Activated naive CD4-positive, alpha-beta T cell treated with anti-CD3 and anti-CD28 coated beads for 36 hours (primary cell): ENCODE results near the gene ARHGAP15. TPM values are rescaled to one million over a fixed set of nuclear protein-coding genes. Genes with fewer than 3 reads are reported as not detected.
A peak's percentile ranks its signal among the peaks of the same experiment; 100 is the strongest.

Source experiments
- CTCF ChIA-PET: fragments of 350-600 bp; sonication (Branson Sonifier 250); formaldehyde crosslinking; loops from one replicate; lab custom pipeline; 2021; ENCODE audit warnings: antibody characterized with exemption; lab: Charles Lee
- DNase-seq: peaks from one replicate; pipeline ENCODE4 v3.0.0-alpha.2; 2020
- H3K27ac Mint-ChIP-seq: one replicate; pipeline ENCODE4 v1.8.0; 2021; ENCODE audit warnings: mild to moderate bottlenecking, mixed read lengths
- H3K27me3 Mint-ChIP-seq: one replicate; pipeline ENCODE4 v1.8.0; 2021; ENCODE audit warnings: low read depth, mixed read lengths
- H3K36me3 Mint-ChIP-seq: one replicate; pipeline ENCODE4 v1.8.0; 2021; ENCODE audit warnings: low read depth, mixed read lengths
- H3K4me1 Mint-ChIP-seq: one replicate; pipeline ENCODE4 v1.8.0; 2021; ENCODE audit warnings: low read depth, mixed read lengths
- H3K4me3 Mint-ChIP-seq: one replicate; pipeline ENCODE4 v1.8.0; 2021; ENCODE audit warnings: mild to moderate bottlenecking, moderate library complexity, mixed read lengths
- H3K9me3 Mint-ChIP-seq: one replicate; pipeline ENCODE4 v1.8.0; 2021; ENCODE audit warnings: mixed read lengths
- intact Hi-C: fragments of 100-400 bp; cut with micrococcal nuclease; formaldehyde crosslinking; loops from one replicate; pipeline ENCODE4 v1.15.1; 2023
- total RNA-seq, 2 experiments: library from RNA; stranded (reverse); gene quantifications; one replicate each; pipeline ENCODE4 v1.2.3, GENCODE V29; 2021

Gene ARHGAP15
- total RNA-seq, 2 experiments from 2014 or later, result 85.7 to 90.1 TPM

DNA sequence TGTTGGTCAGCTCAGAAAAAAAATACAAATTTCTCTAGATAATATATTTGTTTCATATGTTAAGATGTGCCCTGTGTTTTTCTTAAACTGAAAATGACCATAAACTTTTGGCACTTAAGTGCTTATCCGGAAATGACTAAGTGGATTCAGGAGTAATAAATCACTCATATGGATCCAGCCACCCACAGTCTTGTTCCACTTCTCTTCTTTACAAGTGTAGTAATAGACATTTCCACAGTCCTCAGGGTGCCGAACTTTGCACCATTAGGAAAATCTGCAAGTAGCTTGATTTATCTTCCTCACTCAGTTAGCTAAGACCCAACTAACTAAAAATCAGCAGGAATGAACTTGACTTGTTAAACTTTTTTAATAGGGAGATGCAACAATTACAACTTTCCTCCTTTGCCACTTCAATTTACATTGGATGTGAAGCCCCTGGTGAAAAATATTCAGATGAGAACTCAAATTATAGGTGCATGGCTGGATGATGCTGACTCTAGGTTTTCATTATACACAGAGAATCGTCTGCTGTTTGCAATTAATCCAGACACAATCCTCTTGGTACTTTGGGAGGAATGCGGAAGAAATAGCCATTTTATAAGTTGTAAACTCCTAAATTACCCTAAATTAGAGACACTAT lies 322.5 kb downstream of the ARHGAP15 start:
- Mint-ChIP-seq H3K9me3 (no peaks in the 10 kb centered on the region), H3K4me1 (peaks cover 42% of the 10 kb centered on the region), H3K36me3 (peaks cover 11% of the 10 kb centered on the region), H3K27me3 (no peaks in the 10 kb centered on the region), H3K4me3 (no peak overlapping the region), H3K27ac (no peak overlapping the region)
- CTCF ChIA-PET, result interaction anchor here (0.6 kb wide), 1 partner anchor 417 kb away, joined by 3 read pairs; no protein-coding TSS in a partner anchor
- intact Hi-C loops, result no loop called here
- peak; percentile 9 for DNase-seq

DNA sequence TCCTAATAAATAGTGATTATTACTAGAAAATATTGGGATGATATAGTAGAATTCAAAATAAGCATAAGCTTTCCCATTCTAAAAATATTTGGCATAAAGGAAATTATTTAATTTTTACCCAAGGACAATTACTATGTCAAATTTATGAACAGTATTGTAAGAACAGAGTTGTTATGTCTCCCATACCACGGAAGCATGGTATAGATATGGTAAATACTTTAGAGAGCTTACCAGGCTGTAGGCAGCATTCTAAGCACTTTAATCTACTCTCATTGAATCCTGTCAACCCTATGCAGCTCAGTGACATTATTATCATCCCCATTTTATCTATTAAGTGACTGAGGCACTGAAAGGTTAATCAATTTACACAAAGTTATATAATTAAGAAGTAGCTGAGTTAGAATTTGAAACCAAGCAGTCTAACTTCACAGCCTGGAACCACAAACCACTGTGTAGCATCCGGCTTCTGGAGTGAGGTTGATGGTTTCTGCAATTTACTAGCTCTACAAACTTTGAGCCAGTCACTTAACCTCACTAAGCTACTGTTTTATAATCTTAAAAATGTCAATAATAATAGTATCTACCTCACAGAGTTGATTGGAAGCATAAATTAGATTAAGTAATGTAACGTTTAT lies 323.7 kb downstream of the ARHGAP15 start:
- Mint-ChIP-seq H3K9me3 (no peaks in the 10 kb centered on the region), H3K36me3 (peaks cover 12% of the 10 kb centered on the region), H3K4me1 (peaks cover 38% of the 10 kb centered on the region), H3K4me3 (no peak overlapping the region), H3K27ac (no peak overlapping the region), H3K27me3 (no peaks in the 10 kb centered on the region)
- DNase-seq, result peak; percentile 54
- intact Hi-C loops, result no loop called here
- CTCF ChIA-PET, result interaction anchor here (0.7 kb wide), 1 partner anchor 183 kb away, joined by 3 read pairs; no protein-coding TSS in a partner anchor

DNA sequence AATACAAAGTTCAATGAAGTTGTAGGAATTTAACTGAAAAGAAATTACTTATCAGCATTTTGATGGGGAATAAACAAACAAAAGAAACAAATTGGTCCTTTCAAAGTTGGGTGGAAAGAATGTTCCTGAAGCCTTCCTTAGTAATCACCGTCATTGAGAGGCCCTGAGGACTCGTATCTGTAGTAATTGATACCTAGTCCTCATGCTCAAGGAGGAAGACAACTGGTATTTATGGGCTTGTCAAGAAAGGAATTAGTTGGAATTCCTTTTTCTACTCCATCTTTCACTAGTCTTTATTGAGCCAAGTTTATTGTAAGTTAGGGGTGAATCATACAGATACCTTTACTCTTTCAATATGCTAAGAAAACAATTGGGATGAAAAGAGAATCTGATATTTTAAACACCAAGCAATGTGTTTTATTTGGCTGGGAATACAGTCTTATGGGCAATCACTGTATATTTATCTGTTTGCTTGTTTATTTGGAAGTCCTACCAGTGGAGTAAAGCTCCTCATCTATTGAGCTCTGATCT lies 324.8 kb downstream of the ARHGAP15 start:
- H3K9me3 Mint-ChIP-seq, result no peaks in the 10 kb centered on the region
- CTCF ChIA-PET, result no interaction called here
- H3K4me3 Mint-ChIP-seq, result no peak overlapping the region
- intact Hi-C loops, result no loop called here
- H3K4me1 Mint-ChIP-seq, result peaks cover 33% of the 10 kb centered on the region
- H3K27me3 Mint-ChIP-seq, result no peaks in the 10 kb centered on the region
- H3K36me3 Mint-ChIP-seq, result peaks cover 14% of the 10 kb centered on the region
- no peak overlapping the region for H3K27ac Mint-ChIP-seq
- DNase-seq, result no peak

DNA sequence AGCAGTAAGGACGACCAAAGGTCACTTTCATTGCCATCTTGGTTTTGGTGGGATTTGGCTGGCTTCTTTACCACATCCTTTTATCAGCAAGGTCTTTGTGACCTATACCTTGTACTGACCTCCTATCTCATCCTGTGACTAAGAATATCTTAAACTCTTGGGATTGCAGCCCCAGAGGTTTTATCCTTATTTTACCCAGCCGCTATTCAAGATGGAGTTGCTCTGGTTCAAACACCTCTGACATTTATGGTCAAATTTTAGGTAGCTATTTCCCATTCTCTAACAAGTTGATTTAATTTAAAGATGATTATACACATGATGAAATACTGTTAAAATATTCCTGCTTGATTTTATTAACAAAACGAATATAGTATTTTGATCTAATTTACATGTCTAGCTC lies 326.1 kb downstream of the ARHGAP15 start:
- intact Hi-C loops, result no loop called here
- H3K9me3 Mint-ChIP-seq, result no peaks in the 10 kb centered on the region
- no peak overlapping the region for H3K4me3 Mint-ChIP-seq
- peaks cover 26% of the 10 kb centered on the region for H3K4me1 Mint-ChIP-seq
- CTCF ChIA-PET, result no interaction called here
- no peaks in the 10 kb centered on the region for H3K27me3 Mint-ChIP-seq
- DNase-seq, result no peak
- no peak overlapping the region for H3K27ac Mint-ChIP-seq
- H3K36me3 Mint-ChIP-seq, result peaks cover 13% of the 10 kb centered on the region

GRCh38 chr2:143458258-143459190 lies 329.3 kb downstream of the ARHGAP15 start:
- no peak overlapping the region for H3K27ac Mint-ChIP-seq
- peaks cover 14% of the 10 kb centered on the region for H3K36me3 Mint-ChIP-seq
- H3K4me3 Mint-ChIP-seq, result no peak overlapping the region
- H3K4me1 Mint-ChIP-seq, result peaks cover 7% of the 10 kb centered on the region
- CTCF ChIA-PET, result no interaction called here
- H3K9me3 Mint-ChIP-seq, result no peaks in the 10 kb centered on the region
- no peak for DNase-seq
- intact Hi-C loops, result no loop called here
- no peaks in the 10 kb centered on the region for H3K27me3 Mint-ChIP-seq

DNA sequence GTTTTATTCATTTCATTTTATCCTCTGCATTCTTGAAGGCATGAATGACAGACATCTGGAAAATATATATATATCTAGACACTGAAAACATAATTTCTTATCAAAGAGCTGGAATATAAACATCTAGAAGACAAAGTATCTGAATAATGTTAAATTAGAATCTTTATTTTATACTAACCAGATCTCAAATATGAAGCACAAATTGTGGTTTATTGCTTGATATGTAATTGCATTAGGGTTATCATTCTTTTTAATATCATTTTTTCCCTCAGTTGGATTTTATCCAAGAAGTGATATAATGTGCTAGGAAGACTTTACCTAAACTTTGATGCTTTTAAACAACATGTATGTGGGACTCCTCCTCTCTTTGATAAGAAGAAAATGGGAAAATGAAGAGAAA lies 331.2 kb downstream of the ARHGAP15 start:
- intact Hi-C loops, result loop anchor here (10.0 kb wide), 1 partner anchor 296 kb away; no protein-coding TSS in a partner anchor
- H3K27me3 Mint-ChIP-seq, result no peaks in the 10 kb centered on the region
- H3K4me3 Mint-ChIP-seq, result no peak overlapping the region
- peaks cover 6% of the 10 kb centered on the region for H3K4me1 Mint-ChIP-seq
- peaks cover 11% of the 10 kb centered on the region for H3K36me3 Mint-ChIP-seq
- no peak for DNase-seq
- CTCF ChIA-PET, result interaction anchor here (0.6 kb wide), 1 partner anchor 829 kb away, joined by 7 read pairs; no protein-coding TSS in a partner anchor
- H3K9me3 Mint-ChIP-seq, result no peaks in the 10 kb centered on the region
- H3K27ac Mint-ChIP-seq, result no peak overlapping the region

GRCh38 chr2:143463719-143464118 lies 334.5 kb downstream of the ARHGAP15 start:
- intact Hi-C loops, result loop anchor here (10.0 kb wide), 1 partner anchor 299 kb away; no protein-coding TSS in a partner anchor
- CTCF ChIA-PET, result no interaction called here
- H3K36me3 Mint-ChIP-seq, result peaks cover 5% of the 10 kb centered on the region
- peaks cover 20% of the 10 kb centered on the region for H3K4me1 Mint-ChIP-seq
- no peaks in the 10 kb centered on the region for H3K27me3 Mint-ChIP-seq
- no peaks in the 10 kb centered on the region for H3K9me3 Mint-ChIP-seq
- no peak for DNase-seq
- H3K4me3 Mint-ChIP-seq, result no peak overlapping the region
- H3K27ac Mint-ChIP-seq, result no peak overlapping the region

- no peak for DNase-seq
- peaks cover 4% of the 10 kb centered on the region for H3K36me3 Mint-ChIP-seq
- H3K27me3 Mint-ChIP-seq, result no peaks in the 10 kb centered on the region
- H3K27ac Mint-ChIP-seq, result no peak overlapping the region
- H3K4me3 Mint-ChIP-seq, result no peak overlapping the region
- intact Hi-C loops, result loop anchor here (5.0 to 10.0 kb wide), 3 partner anchors 302 to 731 kb away; no protein-coding TSS in a partner anchor
- H3K9me3 Mint-ChIP-seq, result no peaks in the 10 kb centered on the region
- peaks cover 30% of the 10 kb centered on the region for H3K4me1 Mint-ChIP-seq
- CTCF ChIA-PET, result no interaction called here
Observed at GRCh38 chr2:143466391-143466790, 337.2 kb downstream of the ARHGAP15 start.

GRCh38 chr2:143467011-143467410 lies 337.8 kb downstream of the ARHGAP15 start:
- H3K4me3 Mint-ChIP-seq, result no peak overlapping the region
- CTCF ChIA-PET, result no interaction called here
- no peaks in the 10 kb centered on the region for H3K9me3 Mint-ChIP-seq

DNA sequence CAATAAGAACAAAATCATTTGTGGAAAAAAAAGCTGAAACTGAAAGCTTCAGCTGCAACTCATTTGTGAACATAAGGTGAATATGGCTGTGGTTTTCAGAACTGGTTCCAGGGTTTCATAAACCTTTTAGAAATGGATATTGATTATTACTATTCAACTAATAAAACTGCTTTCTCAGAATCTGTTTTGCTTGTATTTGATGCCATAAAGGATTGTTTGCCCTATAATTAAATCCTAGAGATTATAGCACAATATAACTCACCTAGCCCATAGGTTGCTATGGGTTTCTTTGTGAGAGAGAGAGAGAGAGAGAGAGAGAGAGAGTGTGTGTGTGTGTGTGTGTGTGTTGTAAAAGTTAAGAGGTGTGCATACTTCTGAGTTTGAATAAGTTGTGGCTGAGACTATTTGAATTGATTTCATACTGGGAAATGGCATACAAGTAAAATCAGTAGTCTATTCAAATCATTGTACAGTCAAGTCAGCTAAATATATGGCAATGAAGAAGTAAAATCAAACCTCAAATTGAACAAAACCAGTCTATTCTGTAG lies 339.2 kb downstream of the ARHGAP15 start:
- H3K9me3 Mint-ChIP-seq, result no peaks in the 10 kb centered on the region
- H3K4me3 Mint-ChIP-seq, result peak overlapping the region; percentile 12
- peak overlapping the region; percentile 50 for H3K27ac Mint-ChIP-seq
- intact Hi-C loops, result loop anchor here (1.0 to 10.0 kb wide), 8 partner anchors 70 to 729 kb away; no protein-coding TSS in a partner anchor
- H3K27me3 Mint-ChIP-seq, result no peaks in the 10 kb centered on the region
- peaks cover 28% of the 10 kb centered on the region for H3K4me1 Mint-ChIP-seq
- CTCF ChIA-PET, result interaction anchor here (0.5 to 0.7 kb wide), 3 partner anchors 37 to 236 kb away, joined by 3 read pairs; no protein-coding TSS in a partner anchor
- peaks cover 15% of the 10 kb centered on the region for H3K36me3 Mint-ChIP-seq
- no peak for DNase-seq

More at GRCh38 chr2:143467011-143467410, 337.8 kb downstream of the ARHGAP15 start:
- peaks cover 30% of the 10 kb centered on the region for H3K4me1 Mint-ChIP-seq
- H3K27me3 Mint-ChIP-seq, result no peaks in the 10 kb centered on the region
- H3K27ac Mint-ChIP-seq, result no peak overlapping the region
- no peak for DNase-seq
- intact Hi-C loops, result loop anchor here (5.0 to 10.0 kb wide), 3 partner anchors 302 to 730 kb away; no protein-coding TSS in a partner anchor
- peaks cover 8% of the 10 kb centered on the region for H3K36me3 Mint-ChIP-seq

GRCh38 chr2:143469323-143469722 lies 340.1 kb downstream of the ARHGAP15 start:
- DNase-seq, result no peak
- Mint-ChIP-seq H3K27ac (no peak overlapping the region), H3K4me1 (peaks cover 26% of the 10 kb centered on the region), H3K4me3 (no peak overlapping the region), H3K36me3 (peaks cover 16% of the 10 kb centered on the region), H3K27me3 (no peaks in the 10 kb centered on the region), H3K9me3 (no peaks in the 10 kb centered on the region)
- CTCF ChIA-PET, result no interaction called here
- intact Hi-C loops, result loop anchor here (2.0 to 10.0 kb wide), 4 partner anchors 207 to 728 kb away; no protein-coding TSS in a partner anchor
